Activated CD4-positive, alpha-beta T cell treated with anti-CD3 and anti-CD28 coated beads for 36 hours (primary cell): ENCODE measurements around the gene PSMG4. TPM values are rescaled to one million over a fixed set of nuclear protein-coding genes. Genes with fewer than 3 reads are reported as not detected.
A peak's percentile ranks its signal among the peaks of the same experiment; 100 is the strongest.

Experiments
- ATAC-seq: fragments of 200-7000 bp; cut with Tn5 transposase; one replicate; pipeline ENCODE4 v1.10.0; 2021; ENCODE audit warnings: mild to moderate bottlenecking, moderate library complexity
- CTCF ChIA-PET: fragments of 350-600 bp; sonication (Branson Sonifier 250); formaldehyde crosslinking; loops from one replicate; lab custom pipeline; 2021; ENCODE audit warnings: antibody characterized with exemption; lab: Charles Lee
- POLR2A ChIA-PET: fragments of 350-600 bp; sonication (Branson Sonifier 250); formaldehyde crosslinking; loops from one replicate; lab custom pipeline; 2021; ENCODE audit warnings: antibody characterized with exemption, inconsistent platforms; lab: Charles Lee
- DNase-seq: peaks from one replicate; pipeline ENCODE4 v3.0.0-alpha.2; 2020
- H3K27ac Mint-ChIP-seq: one replicate; pipeline ENCODE4 v1.8.0; 2021; ENCODE audit warnings: mixed read lengths
- H3K27me3 Mint-ChIP-seq: one replicate; pipeline ENCODE4 v1.8.0; 2021; ENCODE audit warnings: mixed read lengths
- H3K36me3 Mint-ChIP-seq: one replicate; pipeline ENCODE4 v1.8.0; 2021; ENCODE audit warnings: low read depth, mixed read lengths
- H3K4me1 Mint-ChIP-seq: one replicate; pipeline ENCODE4 v1.8.0; 2021; ENCODE audit warnings: mixed read lengths
- H3K4me3 Mint-ChIP-seq: one replicate; pipeline ENCODE4 v1.8.0; 2021; ENCODE audit warnings: mild to moderate bottlenecking, moderate library complexity, mixed read lengths
- H3K9me3 Mint-ChIP-seq: one replicate; pipeline ENCODE4 v1.8.0; 2021; ENCODE audit warnings: low read depth, mixed read lengths
- intact Hi-C, 2 experiments: fragments of 100-400 bp; cut with DNase I in 1 of 2; cut with micrococcal nuclease in 1 of 2; formaldehyde crosslinking; loops; one replicate each; pipeline versions ENCODE4 v1.14.2 to v1.15.1; 2022 to 2024; cut with DNase I, micrococcal nuclease
- total RNA-seq, 2 experiments: library from RNA; stranded (reverse); gene quantifications; one replicate each; pipeline ENCODE4 v1.2.3, GENCODE V29; 2021

Gene PSMG4
- total RNA-seq, 2 experiments from 2014 or later = 22.2 to 23.2 TPM

GRCh38 chr6:3264356-3264755 is 5.6 kb downstream of the PSMG4 start:
- Mint-ChIP-seq H3K9me3 (no peaks in the 10 kb centered on the region), H3K4me3 (no peak overlapping the region), H3K27me3 (no peaks in the 10 kb centered on the region), H3K4me1 (peaks cover 49% of the 10 kb centered on the region), H3K36me3 (peaks cover 44% of the 10 kb centered on the region), H3K27ac (no peak overlapping the region)
- ChIA-PET CTCF (interaction anchor here (0.7 to 1.3 kb wide), 3 partner anchors 13 to 445 kb away, joined by 3 read pairs; no protein-coding TSS in a partner anchor), POLR2A (no interaction called here)
- no peak for ATAC-seq
- intact Hi-C loops = no loop called here
- DNase-seq = no peak

GRCh38 chr6:3265671-3266070 is 6.9 kb downstream of the PSMG4 start:
- peaks cover 45% of the 10 kb centered on the region for H3K36me3 Mint-ChIP-seq
- intact Hi-C loops = no loop called here
- no peaks in the 10 kb centered on the region for H3K9me3 Mint-ChIP-seq

GRCh38 chr6:3266170-3266569 is 7.4 kb downstream of the PSMG4 start:
- Mint-ChIP-seq H3K27ac (peak overlapping the region; percentile 10), H3K9me3 (no peaks in the 10 kb centered on the region), H3K36me3 (peaks cover 43% of the 10 kb centered on the region), H3K4me3 (no peak overlapping the region), H3K27me3 (no peaks in the 10 kb centered on the region), H3K4me1 (peaks cover 41% of the 10 kb centered on the region)
- POLR2A ChIA-PET = no interaction called here
- ATAC-seq (no peak), DNase-seq (no peak)
- intact Hi-C loops = no loop called here
- CTCF ChIA-PET = no interaction called here

More at GRCh38 chr6:3265671-3266070, 6.9 kb downstream of the PSMG4 start:
- no peak overlapping the region for H3K27ac Mint-ChIP-seq
- peaks cover 46% of the 10 kb centered on the region for H3K4me1 Mint-ChIP-seq
- ChIA-PET CTCF (interaction anchor here (1.3 kb wide), 1 partner anchor 192 kb away, joined by 3 read pairs; no protein-coding TSS in a partner anchor), POLR2A (no interaction called here)
- H3K27me3 Mint-ChIP-seq = no peaks in the 10 kb centered on the region
- no peak for ATAC-seq
- no peak for DNase-seq
- H3K4me3 Mint-ChIP-seq = no peak overlapping the region

- ChIA-PET POLR2A (no interaction called here), CTCF (no interaction called here)
- Mint-ChIP-seq H3K9me3 (no peaks in the 10 kb centered on the region), H3K27ac (no peak overlapping the region), H3K27me3 (no peaks in the 10 kb centered on the region), H3K36me3 (peaks cover 51% of the 10 kb centered on the region), H3K4me3 (no peak overlapping the region), H3K4me1 (peaks cover 31% of the 10 kb centered on the region)
- intact Hi-C loops = no loop called here
- no peak for ATAC-seq
- no peak for DNase-seq
These were observed 8.4 kb downstream of the PSMG4 start for GRCh38 chr6:3267162-3267561.

- ChIA-PET CTCF (interaction anchor here (0.6 to 1.0 kb wide), 2 partner anchors 11 to 473 kb away, joined by 3 to 4 read pairs; no protein-coding TSS in a partner anchor), POLR2A (no interaction called here)
- Mint-ChIP-seq H3K27ac (no peak overlapping the region), H3K36me3 (peaks cover 43% of the 10 kb centered on the region), H3K9me3 (no peaks in the 10 kb centered on the region), H3K4me3 (no peak overlapping the region), H3K27me3 (no peaks in the 10 kb centered on the region), H3K4me1 (peaks cover 27% of the 10 kb centered on the region)
- no peak for DNase-seq
- intact Hi-C loops = no loop called here
- ATAC-seq = no peak
These were observed 9.9 kb downstream of the PSMG4 start for GRCh38 chr6:3268680-3269079.

- Mint-ChIP-seq H3K27ac (no peak overlapping the region), H3K27me3 (no peaks in the 10 kb centered on the region), H3K36me3 (peaks cover 40% of the 10 kb centered on the region), H3K4me1 (peaks cover 28% of the 10 kb centered on the region), H3K4me3 (no peak overlapping the region), H3K9me3 (no peaks in the 10 kb centered on the region)
- ChIA-PET CTCF (interaction anchor here (1.0 kb wide), 1 partner anchor 10 kb away, joined by 4 read pairs; no protein-coding TSS in a partner anchor), POLR2A (interaction anchor here (0.7 kb wide), 1 partner anchor 8 kb away, joined by 3 read pairs; no protein-coding TSS in a partner anchor)
- ATAC-seq (peak; percentile 60), DNase-seq (peak; percentile 45)
- intact Hi-C loops = no loop called here
These were observed 10.7 kb downstream of the PSMG4 start for GRCh38 chr6:3269281-3269975.

GRCh38 chr6:3270258-3270657 is 11.5 kb downstream of the PSMG4 start:
- DNase-seq (no peak), ATAC-seq (no peak)
- CTCF ChIA-PET = no interaction called here
- no peak overlapping the region for H3K4me3 Mint-ChIP-seq
- peaks cover 27% of the 10 kb centered on the region for H3K4me1 Mint-ChIP-seq
- H3K9me3 Mint-ChIP-seq = no peaks in the 10 kb centered on the region
- H3K27ac Mint-ChIP-seq = no peak overlapping the region
- no peaks in the 10 kb centered on the region for H3K27me3 Mint-ChIP-seq
- peaks cover 35% of the 10 kb centered on the region for H3K36me3 Mint-ChIP-seq
- intact Hi-C loops = no loop called here
- POLR2A ChIA-PET = interaction anchor here (0.7 kb wide), 1 partner anchor 9 kb away, joined by 3 read pairs; no protein-coding TSS in a partner anchor

- H3K4me1 Mint-ChIP-seq = peaks cover 23% of the 10 kb centered on the region
- no peak overlapping the region for H3K27ac Mint-ChIP-seq
- no peaks in the 10 kb centered on the region for H3K27me3 Mint-ChIP-seq
- ATAC-seq (no peak), DNase-seq (no peak)
- no peaks in the 10 kb centered on the region for H3K9me3 Mint-ChIP-seq
- H3K36me3 Mint-ChIP-seq = peaks cover 30% of the 10 kb centered on the region
- CTCF ChIA-PET = interaction anchor here (0.8 to 1.8 kb wide), 4 partner anchors 10 to 21 kb away, joined by 4 to 6 read pairs (median 5); no protein-coding TSS in a partner anchor
- POLR2A ChIA-PET = no interaction called here
- intact Hi-C loops = no loop called here
- no peak overlapping the region for H3K4me3 Mint-ChIP-seq
These were observed 13.0 kb downstream of the PSMG4 start for GRCh38 chr6:3271756-3272155.

- ATAC-seq = no peak
- CTCF ChIA-PET = interaction anchor here (1.4 to 1.8 kb wide), 2 partner anchors 22 to 468 kb away, joined by 4 to 5 read pairs; no protein-coding TSS in a partner anchor
- Mint-ChIP-seq H3K9me3 (no peaks in the 10 kb centered on the region), H3K27me3 (no peaks in the 10 kb centered on the region), H3K4me3 (no peak overlapping the region), H3K27ac (no peak overlapping the region), H3K4me1 (peaks cover 20% of the 10 kb centered on the region), H3K36me3 (peaks cover 28% of the 10 kb centered on the region)
- no peak for DNase-seq
- POLR2A ChIA-PET = no interaction called here
- intact Hi-C loops = no loop called here
These were observed 14.3 kb downstream of the PSMG4 start for GRCh38 chr6:3272911-3273547.

- Mint-ChIP-seq H3K4me3 (no peak overlapping the region), H3K9me3 (no peaks in the 10 kb centered on the region), H3K27me3 (no peaks in the 10 kb centered on the region), H3K36me3 (peaks cover 23% of the 10 kb centered on the region), H3K4me1 (peaks cover 16% of the 10 kb centered on the region), H3K27ac (peak overlapping the region; percentile 4)
- ChIA-PET POLR2A (no interaction called here), CTCF (interaction anchor here (1.1 to 1.4 kb wide), 2 partner anchors 22 to 467 kb away, joined by 3 to 4 read pairs; no protein-coding TSS in a partner anchor)
- ATAC-seq (peak; percentile 65), DNase-seq (no peak)
- intact Hi-C loops = no loop called here
These were observed 15.2 kb downstream of the PSMG4 start for GRCh38 chr6:3273707-3274521.
